ENCODE results near the gene ARPP21. TPM values are rescaled to one million over a fixed set of nuclear protein-coding genes. Genes with fewer than 3 reads are reported as not detected.
A peak's percentile ranks its signal among the peaks of the same experiment; 100 is the strongest.
"Not testable (repeated sequence)": the region's sequence is repeated elsewhere in the genome, so short reads cannot be mapped to it uniquely, and the experiment has no call there.

The ARPP21 gene
- 1 to 10 TPM in 1 of 6 donors, under 1 TPM in 1, not detected in 4; 0.82 to 1.4 TPM for polyA plus RNA-seq (ENCODE audit: low read depth in 6 of 6)

- H3K9me3 Mint-ChIP-seq = peaks cover 0 to 6% (median 0%) of the 10 kb centered on the region in 7 donors
Observed at GRCh38 chr3:35639254-35640186, at the start of gene ARPP21. ARPP21 (plus strand) TSS chr3:35639525; CDS start chr3:35681752, 42,227 bp downstream.

DNA sequence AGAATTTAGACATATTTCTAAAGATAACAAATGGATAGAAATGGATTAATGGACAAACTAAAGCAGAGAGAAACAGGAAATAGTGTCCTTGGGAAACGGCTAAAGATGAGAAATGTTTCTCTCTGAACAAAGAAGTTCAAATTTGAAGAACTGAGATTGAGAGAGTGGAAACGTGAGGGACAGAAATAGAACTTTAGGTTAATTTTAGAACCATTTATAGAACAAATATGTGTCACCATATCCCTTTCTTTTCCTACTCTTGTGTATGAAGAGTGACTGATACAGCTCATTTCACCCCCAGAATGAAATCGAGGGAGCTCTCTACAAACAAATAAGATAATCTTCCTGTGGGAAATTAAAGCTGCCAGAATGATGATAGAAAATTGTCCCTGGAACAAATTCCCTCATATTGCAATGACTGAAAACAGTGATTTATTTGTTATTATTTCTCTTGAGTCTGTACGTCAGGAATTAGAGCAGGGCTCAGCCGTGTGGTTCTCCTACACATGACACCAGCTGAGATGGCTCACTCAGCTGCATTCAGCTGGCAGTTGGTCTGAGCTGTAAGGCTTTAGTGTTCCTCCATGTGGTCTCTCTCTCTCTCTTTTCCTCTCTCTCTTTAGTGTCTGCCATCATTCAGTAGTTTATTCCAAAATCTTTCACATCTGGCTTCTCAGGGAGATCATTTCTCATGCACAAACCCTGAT lies 46.6 kb upstream of the ARPP21 start:
- no peaks in the 10 kb centered on the region for H3K36me3 Mint-ChIP-seq
- H3K4me1 Mint-ChIP-seq = peaks cover 23 to 48% (median 36%) of the 10 kb centered on the region in 3 donors
- H3K27me3 Mint-ChIP-seq = no peaks in the 10 kb centered on the region
- peaks cover 0 to 7% (median 0%) of the 10 kb centered on the region in 7 donors for H3K9me3 Mint-ChIP-seq
- H3K27ac Mint-ChIP-seq = peak overlapping the region in 2 of 6 donors; percentile 65 to 75
- DNase-seq (no peak), ATAC-seq (ENCODE audit: low read depth in 2 of 2) (peak in 1 of 2 donors; percentile 43)
- peak overlapping the region; percentile 8 to 75 (median 32) for H3K4me3 Mint-ChIP-seq

More at GRCh38 chr3:35639254-35640186, at the start of gene ARPP21:
- DNase-seq (peak; percentile 55), ATAC-seq (ENCODE audit: low read depth in 2 of 2) (peak; percentile 77 to 83)
- H3K4me1 Mint-ChIP-seq = peaks cover 17 to 33% (median 29%) of the 10 kb centered on the region in 3 donors
- H3K4me3 Mint-ChIP-seq = peak within 1 kb of the TSS; percentile 86 to 100 (median 93)
- peaks cover 29 to 35% (median 34%) of the 10 kb centered on the region in 3 donors for H3K27me3 Mint-ChIP-seq
- no peaks in the 10 kb centered on the region for H3K36me3 Mint-ChIP-seq
- peak within 1 kb of the TSS in 2 of 6 donors; percentile 28 to 79 for H3K27ac Mint-ChIP-seq

GRCh38 chr3:35594739-35595138 lies 44.6 kb upstream of the ARPP21 start:
- Mint-ChIP-seq H3K4me1 (peaks cover 23 to 48% (median 36%) of the 10 kb centered on the region in 3 donors), H3K27ac (no peak overlapping the region), H3K4me3 (peak overlapping the region in 3 of 8 donors; percentile 1 to 12 (median 7)), H3K27me3 (no peaks in the 10 kb centered on the region), H3K36me3 (no peaks in the 10 kb centered on the region), H3K9me3 (peaks cover 0 to 2% (median 0%) of the 10 kb centered on the region in 7 donors)
- DNase-seq (no peak), ATAC-seq (ENCODE audit: low read depth in 2 of 2) (no peak)

- Mint-ChIP-seq H3K27me3 (no peaks in the 10 kb centered on the region), H3K27ac (no peak overlapping the region), H3K9me3 (peaks cover 0 to 2% (median 0%) of the 10 kb centered on the region in 7 donors), H3K4me3 (no peak overlapping the region), H3K36me3 (no peaks in the 10 kb centered on the region), H3K4me1 (peaks cover 22 to 41% (median 35%) of the 10 kb centered on the region in 3 donors)
- ATAC-seq (ENCODE audit: low read depth in 2 of 2) (no peak), DNase-seq (no peak)
Observed at GRCh38 chr3:35596335-35596995, 42.9 kb upstream of the ARPP21 start.

- DNase-seq (no peak), ATAC-seq (ENCODE audit: low read depth in 2 of 2) (no peak)
- H3K4me3 Mint-ChIP-seq = no peak overlapping the region
- H3K9me3 Mint-ChIP-seq = peaks cover 0 to 2% (median 0%) of the 10 kb centered on the region in 7 donors
- peaks cover 13 to 31% (median 25%) of the 10 kb centered on the region in 3 donors for H3K4me1 Mint-ChIP-seq
- H3K36me3 Mint-ChIP-seq = no peaks in the 10 kb centered on the region
- H3K27me3 Mint-ChIP-seq = no peaks in the 10 kb centered on the region
- no peak overlapping the region for H3K27ac Mint-ChIP-seq
Observed at GRCh38 chr3:35597490-35597889, 41.8 kb upstream of the ARPP21 start.

- Mint-ChIP-seq H3K36me3 (no peaks in the 10 kb centered on the region), H3K27ac (no peak overlapping the region), H3K4me3 (no peak overlapping the region), H3K27me3 (no peaks in the 10 kb centered on the region), H3K4me1 (peaks cover 7 to 20% (median 13%) of the 10 kb centered on the region in 3 donors), H3K9me3 (peaks cover 0 to 2% (median 0%) of the 10 kb centered on the region in 7 donors)
- DNase-seq (no peak), ATAC-seq (ENCODE audit: low read depth in 2 of 2) (no peak)
Observed at GRCh38 chr3:35598804-35599203, 40.5 kb upstream of the ARPP21 start.

GRCh38 chr3:35601959-35602358 lies 37.4 kb upstream of the ARPP21 start:
- no peak overlapping the region for H3K27ac Mint-ChIP-seq

DNA sequence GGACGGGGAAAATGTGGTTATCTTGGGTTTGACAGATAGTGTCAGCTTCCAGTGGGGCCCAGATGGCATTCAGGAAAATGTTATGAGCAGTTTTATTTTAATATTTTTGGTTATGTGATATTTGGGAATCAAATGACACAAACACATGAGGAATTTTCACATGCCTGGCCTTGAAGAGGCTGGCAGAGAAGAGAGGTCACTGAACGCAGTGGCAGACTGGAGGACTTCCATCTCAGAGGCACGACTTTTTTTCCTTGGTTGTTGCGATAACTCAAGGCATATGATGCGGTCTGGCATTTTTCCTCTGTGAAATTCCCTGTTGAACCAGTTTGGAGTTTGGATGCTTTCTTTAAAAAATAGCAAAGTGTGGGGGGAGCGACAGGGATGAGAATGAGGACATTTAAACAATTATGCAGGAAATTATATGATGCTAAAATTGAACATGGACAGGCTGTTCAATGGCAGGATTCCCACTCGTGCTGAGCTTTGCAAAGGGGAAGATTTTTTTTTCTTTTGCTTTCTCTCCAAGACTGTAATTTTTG lies 36.9 kb upstream of the ARPP21 start:
- H3K4me3 Mint-ChIP-seq = no peak overlapping the region
- no peak overlapping the region for H3K27ac Mint-ChIP-seq
- no peaks in the 10 kb centered on the region for H3K4me1 Mint-ChIP-seq
- no peaks in the 10 kb centered on the region for H3K27me3 Mint-ChIP-seq
- no peak for DNase-seq
- no peak for ATAC-seq (ENCODE audit: low read depth in 2 of 2)
- H3K9me3 Mint-ChIP-seq = peaks cover 0 to 6% (median 0%) of the 10 kb centered on the region in 7 donors
- no peaks in the 10 kb centered on the region for H3K36me3 Mint-ChIP-seq

More at GRCh38 chr3:35601959-35602358, 37.4 kb upstream of the ARPP21 start:
- Mint-ChIP-seq H3K27me3 (no peaks in the 10 kb centered on the region), H3K4me1 (no peaks in the 10 kb centered on the region), H3K36me3 (no peaks in the 10 kb centered on the region), H3K4me3 (no peak overlapping the region), H3K9me3 (peaks cover 0 to 6% (median 0%) of the 10 kb centered on the region in 7 donors)
- ATAC-seq (ENCODE audit: low read depth in 2 of 2) (no peak), DNase-seq (no peak)

- Mint-ChIP-seq H3K27me3 (peaks cover 0 to 4% (median 0%) of the 10 kb centered on the region in 3 donors), H3K27ac (no peak overlapping the region), H3K4me3 (no peak overlapping the region), H3K9me3 (peaks cover 0 to 8% (median 0%) of the 10 kb centered on the region in 7 donors), H3K4me1 (peaks cover 10 to 20% (median 14%) of the 10 kb centered on the region in 3 donors), H3K36me3 (no peaks in the 10 kb centered on the region)
- ATAC-seq (ENCODE audit: low read depth in 2 of 2) (no peak), DNase-seq (no peak)
Observed at GRCh38 chr3:35616346-35616745, 23.0 kb upstream of the ARPP21 start.

GRCh38 chr3:35617370-35617769 lies 22.0 kb upstream of the ARPP21 start:
- H3K9me3 Mint-ChIP-seq = peaks cover 0 to 6% (median 0%) of the 10 kb centered on the region in 7 donors
- ATAC-seq (ENCODE audit: low read depth in 2 of 2) (peak in 1 of 2 donors; percentile 58), DNase-seq (no peak)
- peaks cover 10 to 20% (median 14%) of the 10 kb centered on the region in 3 donors for H3K4me1 Mint-ChIP-seq
- H3K27ac Mint-ChIP-seq = no peak overlapping the region
- peaks cover 0 to 5% (median 0%) of the 10 kb centered on the region in 3 donors for H3K27me3 Mint-ChIP-seq
- no peaks in the 10 kb centered on the region for H3K36me3 Mint-ChIP-seq
- H3K4me3 Mint-ChIP-seq = no peak overlapping the region

DNA sequence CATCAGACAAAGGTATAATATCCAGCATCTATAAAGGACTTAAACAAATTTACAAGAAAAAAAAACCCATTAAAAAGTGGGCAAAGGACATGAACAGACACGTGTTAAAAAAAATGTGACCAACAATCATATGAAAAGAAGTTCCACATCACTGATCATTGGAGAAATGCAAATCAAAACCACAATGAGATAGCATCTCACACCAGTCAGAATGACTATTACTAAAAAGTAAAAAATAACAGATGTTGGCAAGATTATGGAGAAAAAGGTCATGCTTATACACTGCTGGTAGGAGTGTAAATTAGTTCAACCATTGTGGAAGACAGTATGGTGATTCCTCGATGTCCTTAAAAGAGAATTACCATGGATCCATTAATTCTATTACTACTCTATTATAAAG lies 19.1 kb upstream of the ARPP21 start:
- DNase-seq (peak; percentile 15), ATAC-seq (ENCODE audit: low read depth in 2 of 2) (peak; percentile 53 to 54)
- H3K4me1 Mint-ChIP-seq = peaks cover 10 to 20% (median 14%) of the 10 kb centered on the region in 3 donors
- not testable (repeated sequence) for H3K4me3 Mint-ChIP-seq, H3K27ac Mint-ChIP-seq, H3K36me3 Mint-ChIP-seq, H3K9me3 Mint-ChIP-seq, H3K27me3 Mint-ChIP-seq

DNA sequence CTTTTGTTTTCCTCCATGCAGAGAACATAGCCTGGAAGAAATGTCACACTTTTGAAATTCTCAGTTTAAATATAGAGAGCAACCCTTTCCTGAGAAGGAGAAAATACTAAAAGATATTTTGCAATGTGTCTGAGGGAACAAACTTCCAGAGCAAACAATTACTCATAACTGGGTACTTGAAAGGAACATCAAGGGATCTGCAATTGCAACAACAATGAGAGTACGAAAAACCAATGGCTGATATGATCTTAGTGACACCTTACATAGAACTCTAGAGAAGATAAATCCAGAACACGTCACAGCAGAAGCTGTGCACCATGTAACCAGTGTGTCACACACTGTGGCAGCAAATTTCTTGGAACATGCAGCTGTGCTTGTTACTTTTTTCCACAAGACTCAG lies 14.6 kb upstream of the ARPP21 start:
- Mint-ChIP-seq H3K27ac (no peak overlapping the region), H3K4me1 (peaks cover 10 to 11% (median 11%) of the 10 kb centered on the region in 3 donors), H3K9me3 (peaks cover 0 to 4% (median 0%) of the 10 kb centered on the region in 7 donors), H3K36me3 (peaks cover 0 to 5% of the 10 kb centered on the region in 2 donors), H3K27me3 (peaks cover 0 to 4% (median 0%) of the 10 kb centered on the region in 3 donors), H3K4me3 (no peak overlapping the region)
- no peak for ATAC-seq (ENCODE audit: low read depth in 2 of 2)
- DNase-seq = no peak
